GM19240 (cell line): ENCODE data around the gene CLSTN2.

Experiments
- DNase-seq: peaks from one replicate; pipeline ENCODE4 v3.0.0; 2011; ENCODE audit warnings: low spot score; ENCODE audit not compliant: insufficient read length

CLSTN2 gene

DNA sequence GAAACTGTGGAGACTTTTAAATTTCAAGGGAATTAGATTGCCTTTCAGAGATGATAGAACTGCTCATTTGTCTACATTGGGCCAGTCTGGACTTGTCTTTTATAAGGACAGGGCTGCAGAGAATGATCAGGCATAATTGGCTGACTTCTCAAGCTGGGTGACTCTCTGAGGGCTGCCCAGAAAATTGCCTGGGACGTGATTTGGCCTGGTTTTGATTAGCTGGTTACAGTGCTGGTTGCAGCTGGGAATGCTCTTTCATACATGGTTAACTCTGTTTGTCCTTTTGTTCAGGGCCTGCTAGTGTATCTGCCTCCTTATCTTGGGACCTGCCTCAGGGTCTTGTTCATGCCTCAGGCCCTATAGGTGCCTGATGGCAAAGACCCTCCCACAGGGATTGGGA is 245.6 kb downstream of the CLSTN2 start:
- no peak for DNase-seq

DNA sequence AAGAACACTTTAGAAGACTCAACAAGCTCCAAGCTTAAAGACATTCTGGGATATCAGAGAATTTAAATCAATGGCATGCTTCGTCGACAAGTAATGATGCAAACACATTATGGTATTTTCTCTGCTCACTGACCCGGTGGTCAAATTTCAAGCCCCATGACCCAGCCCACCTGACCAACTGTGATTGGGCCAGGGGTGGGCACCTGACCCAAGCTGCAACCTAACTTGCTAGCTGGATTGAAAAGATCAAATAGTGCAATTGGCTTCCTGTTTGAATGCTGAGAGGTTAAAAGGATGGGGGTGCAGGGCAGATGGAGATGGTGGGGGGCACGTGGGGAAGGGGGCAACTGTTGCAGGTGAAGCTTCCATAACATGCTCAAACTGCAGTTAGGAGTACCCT is 250.4 kb downstream of the CLSTN2 start:
- no peak for DNase-seq

DNA sequence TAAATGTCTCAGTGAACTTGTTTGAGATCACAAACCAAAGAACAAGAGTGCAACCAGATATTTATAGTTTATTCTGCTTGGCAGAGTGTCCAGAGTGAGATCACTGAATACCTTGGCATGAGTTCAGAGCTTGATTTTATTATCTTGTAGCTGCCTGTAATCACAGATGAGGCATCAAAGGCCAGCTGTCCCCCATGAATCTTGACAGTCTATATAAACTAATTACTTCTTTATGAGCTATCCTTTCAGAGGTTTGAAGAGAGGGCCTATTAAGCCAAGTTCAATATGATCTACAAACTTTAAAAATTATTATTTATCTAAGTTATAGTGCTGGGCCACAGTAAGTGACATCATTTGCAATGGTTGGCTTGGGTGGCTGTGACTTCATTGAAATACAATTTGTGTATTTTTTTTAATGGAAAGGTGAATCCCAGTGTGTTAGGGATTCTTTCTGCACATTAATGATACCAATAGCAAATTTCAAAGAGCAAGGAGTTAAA is 251.5 kb downstream of the CLSTN2 start:
- no peak for DNase-seq

DNA sequence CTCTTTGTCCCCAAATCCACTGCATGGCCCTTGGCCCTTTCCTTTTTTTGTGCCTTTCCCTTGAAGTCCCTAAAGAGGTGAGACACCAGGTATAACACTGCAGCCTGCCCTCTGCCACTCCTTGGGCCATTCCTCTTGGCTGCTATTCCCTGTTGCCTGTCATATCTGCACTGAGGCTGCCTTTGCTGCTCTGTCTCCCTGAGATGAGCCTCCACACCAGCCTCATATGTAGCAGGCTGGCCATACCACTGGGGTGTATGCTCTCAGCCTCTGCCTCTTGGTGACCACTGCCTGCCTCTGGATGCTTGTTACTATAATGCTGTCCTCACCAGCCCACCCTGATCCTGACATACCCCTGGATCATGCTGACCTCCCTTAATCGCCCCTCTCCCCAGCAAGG is 252.0 kb downstream of the CLSTN2 start:
- DNase-seq, result no peak

DNA sequence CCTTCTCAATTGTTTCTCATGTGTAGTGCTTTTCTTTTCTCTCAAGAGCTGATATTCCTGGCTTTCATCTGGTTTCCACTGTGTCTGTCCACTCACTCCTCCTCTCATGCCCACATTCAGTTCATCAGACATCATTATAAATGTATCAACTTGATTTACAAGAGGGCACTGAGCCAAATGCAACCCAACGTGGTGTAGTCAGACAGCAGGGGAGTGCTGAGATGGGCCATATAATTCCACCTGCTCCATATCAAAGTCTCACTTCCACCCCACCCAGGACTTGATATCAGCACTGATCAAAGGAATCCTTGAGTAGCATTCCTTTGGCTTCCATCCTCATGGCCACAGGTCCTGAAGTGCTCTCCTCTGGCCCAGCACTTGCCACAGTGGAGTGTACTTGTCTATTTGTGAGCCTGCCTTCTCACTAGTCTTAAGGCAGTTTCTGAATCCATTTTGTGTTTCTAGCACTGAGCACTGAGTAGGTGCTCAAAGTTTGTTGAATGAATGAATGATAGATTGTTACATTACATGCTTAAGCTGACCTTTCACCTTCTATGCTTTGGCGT is 252.8 kb downstream of the CLSTN2 start:
- DNase-seq, result no peak

DNA sequence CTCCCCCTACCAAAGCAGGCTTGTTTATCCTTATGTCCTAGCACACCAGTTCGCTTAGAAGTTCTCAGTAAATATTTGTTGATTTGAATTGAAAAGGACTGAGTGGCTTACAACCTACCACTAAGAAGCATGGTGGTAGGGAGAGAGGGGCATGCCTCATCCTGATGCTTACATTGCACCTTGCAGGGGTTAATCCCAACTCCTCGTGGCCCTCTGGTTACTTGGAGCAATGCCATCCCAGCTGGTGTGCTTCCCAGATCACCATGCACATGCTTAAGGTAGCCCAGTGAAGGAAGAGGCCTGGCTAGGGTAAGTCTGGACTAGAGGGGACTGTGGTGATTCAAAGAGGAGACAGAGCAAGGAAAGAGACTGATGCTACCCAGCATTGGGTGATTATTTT is 253.3 kb downstream of the CLSTN2 start:
- no peak for DNase-seq

DNA sequence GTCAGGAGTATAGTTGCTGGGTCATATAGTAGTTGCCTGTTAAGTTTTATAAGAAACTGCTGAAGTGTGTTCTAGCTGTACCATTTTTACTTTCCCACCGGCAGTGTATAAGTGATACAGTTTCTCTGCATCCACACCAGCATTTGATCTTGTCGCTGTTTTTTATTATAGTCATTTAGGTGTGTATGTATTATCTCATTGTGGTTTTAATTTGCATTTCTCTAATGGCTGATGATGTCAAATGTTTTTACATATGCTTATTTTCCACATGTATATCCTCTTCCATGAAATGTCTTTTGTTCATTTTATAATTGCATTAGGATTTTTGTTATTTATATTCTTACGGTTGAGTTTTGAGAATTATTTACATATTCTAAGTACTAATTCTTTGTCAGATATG is 254.3 kb downstream of the CLSTN2 start:
- no peak for DNase-seq

DNA sequence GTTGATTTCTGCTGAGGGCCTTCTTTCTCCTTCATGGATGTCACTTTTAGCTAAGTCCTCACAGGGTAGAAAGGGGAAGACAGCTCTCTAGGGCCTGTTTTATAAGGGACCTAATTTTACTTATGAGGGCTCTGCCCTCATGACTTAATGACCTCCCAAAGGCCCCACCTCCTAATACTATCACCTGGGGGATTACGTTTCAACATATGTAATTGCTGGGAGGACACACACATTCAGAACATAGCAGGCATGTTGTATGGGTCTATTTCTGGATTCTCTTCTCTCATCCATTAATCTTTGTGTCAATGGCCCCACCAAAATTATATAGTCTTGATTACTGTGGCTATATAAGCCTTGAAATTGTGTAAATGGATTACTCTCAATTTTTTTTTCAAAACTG is 255.0 kb downstream of the CLSTN2 start:
- DNase-seq, result no peak

DNA sequence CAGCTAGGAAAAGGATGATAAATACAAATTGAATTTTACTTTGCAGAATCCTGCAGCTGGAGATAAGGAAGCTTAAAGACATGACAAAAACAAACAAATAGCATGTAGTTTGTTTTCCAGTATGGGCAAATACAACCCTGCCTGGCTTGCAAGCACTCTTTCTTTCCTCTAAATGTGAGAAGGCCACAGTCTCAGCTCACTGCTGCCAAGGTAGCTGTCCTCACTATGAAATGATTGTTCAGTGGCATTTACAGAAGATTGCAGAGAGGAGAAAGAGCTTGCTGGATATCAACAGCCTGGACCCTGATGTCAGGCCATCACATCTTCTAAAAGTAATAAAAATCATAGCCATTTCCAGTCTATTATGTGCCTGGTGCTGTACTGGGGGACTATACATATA is 262.0 kb downstream of the CLSTN2 start:
- no peak for DNase-seq

DNA sequence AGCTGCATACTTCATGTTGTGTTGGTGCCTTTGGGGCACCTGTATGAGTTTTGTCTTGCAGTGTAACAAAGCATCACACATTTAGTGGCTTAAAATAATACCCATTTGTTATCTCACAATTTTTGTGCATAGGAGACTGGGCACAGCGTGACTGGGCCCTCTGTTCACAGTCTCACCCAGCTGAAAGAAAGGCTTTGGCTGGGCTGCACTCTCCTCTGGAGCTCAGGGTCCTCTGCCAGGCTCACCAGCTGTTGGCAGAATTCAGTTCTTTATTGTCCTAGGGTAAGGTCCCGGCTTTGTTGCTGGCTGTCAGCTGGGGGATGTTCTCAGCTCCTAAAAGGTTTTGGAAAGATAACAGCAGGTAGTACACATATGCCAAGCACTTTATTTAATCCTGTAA is 263.3 kb downstream of the CLSTN2 start:
- DNase-seq, result no peak

DNA sequence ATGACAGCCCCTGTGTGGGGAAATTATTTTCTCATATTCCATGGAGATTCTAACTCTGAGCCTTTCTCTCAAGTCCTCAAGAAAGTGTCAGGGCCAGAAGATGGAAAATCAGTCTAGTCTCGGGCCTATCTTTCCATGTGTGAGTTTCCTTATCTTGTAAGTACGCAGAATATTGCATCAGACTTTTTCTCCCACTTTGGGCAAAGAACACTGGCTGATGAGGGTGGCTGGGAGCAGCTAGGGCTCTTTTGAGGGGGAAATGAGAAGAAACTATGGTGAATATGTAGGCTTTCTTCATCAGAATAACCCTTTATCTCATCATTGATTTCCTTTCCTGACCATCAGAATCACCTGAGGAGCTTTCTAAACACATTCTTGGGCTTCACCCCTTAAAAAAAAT is 264.0 kb downstream of the CLSTN2 start:
- DNase-seq, result no peak

DNA sequence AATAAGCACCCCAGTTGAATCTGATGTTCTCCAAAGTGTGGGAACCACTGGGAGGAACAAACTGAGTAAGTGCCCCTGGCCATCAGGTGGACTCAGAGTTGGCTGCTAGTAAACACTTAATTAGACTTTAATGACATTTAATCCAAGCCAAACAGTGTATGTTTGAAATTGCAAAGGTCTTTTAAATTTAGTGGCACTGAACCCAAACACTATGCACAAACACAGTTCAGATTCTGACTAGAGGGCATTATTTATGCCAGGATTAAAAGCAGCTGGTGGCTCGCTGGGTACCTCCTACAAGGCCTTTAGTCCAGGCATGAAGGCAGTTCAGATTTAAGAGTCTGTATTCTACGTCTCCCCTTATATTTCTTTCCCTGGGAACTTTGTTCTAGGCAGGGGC is 264.8 kb downstream of the CLSTN2 start:
- DNase-seq, result no peak

DNA sequence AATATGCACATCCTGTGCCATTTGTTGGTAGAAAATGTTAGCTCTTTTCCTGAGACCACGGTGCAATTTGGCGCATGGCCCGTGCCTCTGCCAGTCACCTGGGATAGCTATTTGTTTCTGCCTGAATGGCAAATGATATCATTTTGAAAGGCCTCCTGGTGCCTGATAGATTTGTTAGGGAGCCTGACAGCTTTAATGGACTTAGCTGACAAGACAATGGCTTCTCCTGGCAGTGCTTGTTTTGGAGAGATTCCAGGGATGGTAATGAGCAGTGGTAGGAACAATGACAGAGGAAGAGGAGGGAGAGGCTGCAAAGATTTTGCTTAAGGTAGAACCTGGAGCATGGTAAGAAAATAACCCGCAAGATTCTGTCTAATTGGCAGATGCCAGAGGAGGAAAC is 268.5 kb downstream of the CLSTN2 start:
- no peak for DNase-seq

DNA sequence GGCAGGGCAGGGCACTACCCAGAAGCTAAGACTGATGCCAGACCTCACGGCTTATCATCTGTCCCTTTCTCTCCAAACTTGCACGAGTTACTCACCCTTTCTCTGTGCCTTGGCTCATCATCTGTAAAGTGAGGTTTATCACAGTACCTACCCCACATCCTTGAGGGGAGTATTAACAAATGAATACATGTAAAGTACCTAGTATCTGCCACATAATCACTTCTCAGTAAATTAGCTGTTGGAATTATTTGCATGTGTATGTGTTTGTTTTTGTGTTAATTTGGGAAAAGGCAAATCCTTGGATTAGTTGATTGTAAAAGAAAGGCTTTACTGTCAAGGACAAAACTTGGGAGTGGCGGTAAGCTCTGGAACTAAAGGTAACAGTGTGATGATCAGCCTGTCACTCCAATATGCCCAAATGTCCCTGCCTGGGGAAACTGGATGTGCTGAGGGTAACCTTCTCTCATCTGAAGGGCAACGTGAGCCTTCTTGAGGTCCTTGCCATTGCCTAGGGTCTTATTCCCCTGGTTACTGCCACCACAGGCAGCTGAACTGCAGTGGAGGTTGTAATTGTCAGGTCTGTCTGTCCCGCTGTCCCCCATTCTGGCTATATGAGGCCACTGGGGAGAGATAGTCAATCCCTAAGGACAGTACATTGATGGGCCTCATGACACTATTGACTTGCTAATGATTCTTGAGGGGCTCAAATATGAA is 269.4 kb downstream of the CLSTN2 start:
- DNase-seq, result no peak

DNA sequence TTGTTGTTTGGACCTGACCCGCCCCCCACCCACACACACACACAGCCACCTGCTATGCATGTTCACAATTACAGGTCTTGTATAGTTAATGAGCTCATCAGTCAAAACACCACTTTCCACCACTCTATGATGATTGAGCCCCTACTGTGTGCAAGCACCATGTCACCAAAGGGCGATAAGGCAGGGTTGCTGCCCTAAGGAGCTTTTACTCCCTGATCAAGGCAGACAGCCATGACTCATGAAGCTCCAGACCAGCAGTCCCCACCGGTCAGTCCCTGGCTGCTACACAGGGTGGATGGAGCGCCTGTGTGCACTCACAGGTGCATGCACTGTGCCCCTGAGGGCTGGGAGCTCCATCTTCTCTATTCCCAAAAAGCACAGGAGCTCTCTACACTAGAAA is 270.6 kb downstream of the CLSTN2 start:
- no peak for DNase-seq

DNA sequence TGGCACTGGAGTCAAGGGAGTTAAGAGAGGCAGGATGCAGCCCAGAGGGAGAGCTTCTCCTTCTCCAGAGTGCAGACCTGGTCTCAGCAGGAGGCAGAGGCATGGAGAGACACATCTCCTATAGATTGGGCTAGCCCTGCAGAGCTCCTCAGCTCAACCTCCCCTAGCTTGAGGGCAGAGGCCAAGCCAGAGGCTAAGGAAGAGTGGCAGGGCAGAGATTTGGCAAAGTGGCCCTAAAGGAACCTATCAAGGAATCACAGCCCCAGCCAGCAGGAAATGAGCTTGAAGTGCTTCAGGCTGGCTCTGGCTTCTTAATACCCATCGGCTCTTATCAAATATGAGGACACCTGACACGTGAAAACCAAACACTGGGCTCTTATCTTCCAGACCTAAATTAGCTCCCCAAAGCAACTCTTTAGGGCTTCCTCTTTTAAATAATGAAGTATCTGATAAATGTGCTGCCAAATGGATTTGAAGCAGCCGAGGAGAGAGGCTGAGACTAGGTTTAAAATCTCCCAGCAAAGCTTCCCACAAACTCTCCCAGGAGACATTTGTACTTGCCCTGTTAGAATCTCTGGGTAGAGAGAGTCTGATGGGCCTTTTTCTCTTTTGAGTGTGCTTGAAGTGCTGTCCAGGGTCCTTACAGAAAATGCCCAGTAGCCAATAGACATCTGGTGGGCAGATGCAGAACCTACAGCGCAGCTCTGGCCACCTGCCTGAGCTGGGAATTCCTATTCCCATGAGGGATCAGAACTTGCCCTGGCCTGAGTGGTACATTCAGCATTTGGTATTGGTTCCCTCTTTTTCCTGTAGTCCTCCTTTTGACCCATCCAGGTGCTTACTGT is 271.4 kb downstream of the CLSTN2 start:
- DNase-seq, result no peak

DNA sequence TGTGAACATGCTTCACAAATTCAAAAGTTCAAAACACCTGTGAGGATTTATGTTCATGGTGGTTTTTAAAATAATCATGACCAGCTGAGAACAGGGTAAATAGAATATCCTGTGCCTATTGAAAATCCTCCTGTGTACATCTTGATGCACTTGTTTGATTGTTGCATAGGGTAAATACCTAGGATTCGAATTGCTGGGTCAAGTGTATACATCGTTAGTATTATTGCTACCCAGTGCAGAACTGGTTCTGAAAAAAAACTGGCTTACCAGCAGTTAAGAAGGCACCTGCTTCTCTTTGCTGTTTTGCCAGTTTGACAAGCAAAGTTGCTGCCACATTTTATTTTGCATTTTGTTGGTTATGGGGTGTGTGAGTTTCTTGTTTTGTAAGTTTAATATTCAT is 272.6 kb downstream of the CLSTN2 start:
- DNase-seq, result no peak

DNA sequence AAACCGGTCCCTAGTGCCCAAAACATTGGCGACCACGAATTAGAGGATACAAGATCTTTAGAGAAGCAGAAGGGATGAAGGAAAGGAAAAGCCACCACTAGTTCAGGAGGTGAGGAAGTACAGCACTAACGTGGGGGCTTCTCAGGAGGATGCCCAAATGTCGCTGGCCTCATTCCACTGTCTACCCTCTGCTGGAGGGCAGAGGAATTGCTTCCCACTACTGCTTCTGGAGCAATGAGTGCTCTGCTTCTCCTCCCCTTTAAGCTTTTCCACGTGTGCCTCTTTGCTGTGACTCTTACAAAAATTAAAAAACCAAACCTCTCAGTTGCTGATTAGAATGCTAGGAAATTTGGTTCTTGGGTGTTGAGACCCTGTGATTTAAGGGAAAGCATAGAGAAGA is 281.3 kb downstream of the CLSTN2 start:
- peak; percentile 16 for DNase-seq

DNA sequence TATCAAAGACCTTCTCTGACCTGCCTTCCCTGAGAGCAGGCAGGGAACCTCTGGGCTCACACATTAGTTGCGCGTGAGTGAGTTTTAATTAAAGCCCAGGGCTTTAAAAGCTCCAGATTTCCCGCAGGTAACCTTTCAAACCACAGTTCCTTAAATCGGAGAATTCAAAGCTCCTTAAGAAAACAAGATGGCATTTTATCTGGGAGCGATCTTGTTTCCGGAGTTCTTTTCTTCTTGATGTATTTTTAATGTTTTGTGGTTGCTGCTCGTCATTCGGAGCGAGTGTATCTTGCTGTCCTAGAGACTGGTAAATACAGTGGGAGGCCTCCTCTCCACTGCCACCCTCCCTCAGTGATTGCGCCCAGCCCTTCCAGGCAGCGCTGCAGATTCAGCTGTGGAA is 284.3 kb downstream of the CLSTN2 start:
- no peak for DNase-seq

DNA sequence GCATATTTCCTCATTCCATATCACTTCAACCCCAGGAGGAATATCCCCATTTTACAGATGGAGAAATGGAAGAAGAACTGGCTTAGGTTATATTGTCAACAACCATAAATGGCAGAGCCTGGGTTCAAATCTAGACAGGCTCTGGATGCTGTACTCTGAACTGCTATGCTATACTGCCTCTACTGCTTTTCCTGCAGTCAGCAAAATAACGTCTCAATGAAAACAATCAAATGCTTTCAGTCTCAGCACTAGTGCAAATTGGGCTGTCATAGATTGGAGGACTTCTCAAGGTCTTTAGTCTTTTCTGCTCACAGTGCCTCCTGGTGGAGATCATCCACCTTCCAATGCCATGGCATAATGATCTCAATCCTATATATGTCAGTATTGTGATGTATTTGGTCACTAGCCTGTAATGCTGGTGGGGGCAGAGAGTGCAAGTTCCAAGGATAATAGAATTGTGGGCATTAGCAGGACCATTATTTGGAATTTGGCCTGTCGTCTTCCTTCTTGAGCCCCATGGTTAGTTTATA is 285.0 kb downstream of the CLSTN2 start:
- DNase-seq, result peak; percentile 7

DNA sequence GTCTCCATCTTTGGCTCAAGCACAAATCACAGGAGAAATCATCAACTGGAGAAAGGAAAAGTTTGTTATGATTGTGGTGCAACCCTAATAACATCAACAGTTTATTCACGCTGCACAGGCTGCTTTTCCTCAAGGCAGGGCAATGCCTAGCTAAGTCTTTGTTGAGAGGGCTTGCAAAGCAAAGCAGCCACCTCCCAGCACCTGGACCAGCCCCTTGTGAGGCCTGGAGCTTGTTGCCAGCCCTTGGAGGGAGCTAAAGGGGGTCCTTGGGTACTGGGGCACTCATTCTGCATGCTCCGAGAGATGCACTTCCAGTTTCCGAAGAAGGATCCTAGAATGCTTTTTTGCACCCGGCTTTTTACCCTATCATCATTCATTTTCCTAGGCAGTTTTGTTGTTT is 288.2 kb downstream of the CLSTN2 start:
- DNase-seq, result no peak

DNA sequence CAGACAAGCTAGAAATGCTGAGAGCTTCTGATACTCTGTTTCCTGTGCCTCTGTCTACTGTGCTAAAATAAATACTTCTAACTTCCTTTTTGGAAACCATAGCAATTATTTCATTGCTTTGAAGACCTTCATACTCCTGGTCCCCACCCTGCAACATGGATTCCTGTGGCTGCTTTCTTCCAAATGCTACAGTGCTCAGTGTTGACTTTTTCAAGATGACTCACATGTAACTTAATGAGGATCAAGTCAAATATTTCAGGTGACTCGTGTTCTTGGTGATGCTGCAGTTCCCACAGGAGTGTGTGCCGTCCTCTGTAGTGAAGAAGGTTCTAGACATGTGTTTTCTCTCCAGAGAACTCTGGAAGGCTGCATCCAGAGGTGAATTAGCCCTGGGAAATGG is 288.6 kb downstream of the CLSTN2 start:
- DNase-seq, result no peak
